Sigmoid colon (tissue), 4 donors: Measurements from ENCODE around the gene CHL1.

Experiments
- CTCF ChIP-seq, 4 experiments: fragments of 450-650 bp in 3 of 4; fragments of 200-600 bp in 1 of 4; IDR thresholded peaks; one replicate each; pipeline ENCODE4 v1.5.1; 2016 to 2019; ENCODE audit warnings: antibody characterized with exemption in 4 of 4, mild to moderate bottlenecking in 3 of 4, moderate library complexity in 2 of 4
- POLR2A ChIP-seq, 2 donors: fragments of 450-650 bp; IDR thresholded peaks; one replicate each; pipeline ENCODE4 v1.6.1; 2016; ENCODE audit warnings: antibody characterized with exemption in 2 of 2, mild to moderate bottlenecking in 2 of 2, moderate library complexity in 2 of 2
- POLR2AphosphoS5 ChIP-seq, 4 donors: sonication (generic); formaldehyde crosslinking; IDR thresholded peaks; one replicate each; pipeline ENCODE4 v1.6.1; 2017; ENCODE audit warnings: antibody characterized with exemption in 4 of 4

- TF ChIP-seq POLR2AphosphoS5 (IDR thresholded peaks at IDR 0.05) (no peak), CTCF (IDR thresholded peaks at IDR 0.05) (no peak), POLR2A (IDR thresholded peaks at IDR 0.05) (no peak)
These were observed 30.5 kb upstream of the CHL1 start for GRCh38 chr3:166071-166470.
